ENCODE measurements around the gene TSPAN9.
A peak's percentile ranks its signal among the peaks of the same experiment; 100 is the strongest.

The TSPAN9 gene

DNA sequence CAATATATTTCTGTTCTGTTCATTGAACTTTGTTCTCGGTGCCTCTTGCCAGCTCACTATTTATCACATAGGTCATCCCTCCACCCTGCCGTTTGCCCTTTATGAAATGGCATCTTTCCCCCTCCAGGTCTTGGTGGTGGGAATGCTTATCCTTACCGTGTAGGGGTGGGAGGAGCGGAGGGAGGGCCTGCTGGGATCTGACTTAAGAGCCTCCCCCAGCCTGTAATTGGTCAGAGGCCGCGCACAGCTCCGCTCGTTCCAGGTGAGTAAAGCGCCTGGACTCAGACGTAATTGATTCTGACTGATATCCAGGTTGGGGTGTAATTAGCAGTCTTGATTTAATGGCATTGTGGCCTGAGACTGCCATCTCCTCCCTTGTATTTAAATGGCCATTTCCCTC, 185.3 kb downstream of the TSPAN9 start:
- no peak for DNase-seq

DNA sequence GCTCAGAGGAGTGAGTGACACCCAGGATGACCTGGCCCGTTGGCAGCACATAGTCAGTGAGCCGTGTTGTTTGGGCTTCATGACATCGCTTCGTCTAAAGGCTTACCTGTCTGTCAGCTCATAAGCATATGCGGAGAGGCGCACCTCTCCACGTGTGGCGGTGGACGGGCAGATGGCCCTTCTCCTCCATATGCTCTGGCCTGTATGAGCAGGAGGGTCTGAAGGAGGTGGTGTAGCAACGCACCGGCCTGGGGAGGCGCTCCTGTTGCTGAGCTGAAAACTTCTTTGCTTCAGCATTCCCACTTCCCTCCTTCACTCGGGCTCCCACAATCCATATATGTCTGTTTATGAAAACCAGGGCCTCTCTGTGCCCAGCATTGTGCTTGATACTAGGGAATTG, 186.1 kb downstream of the TSPAN9 start:
- no peak for DNase-seq

- no peak for DNase-seq
Measured at GRCh38 chr12:3263939-3264922, 187.1 kb downstream of the TSPAN9 start.

- no peak for DNase-seq
Measured at GRCh38 chr12:3265406-3265805, 188.2 kb downstream of the TSPAN9 start.

DNA sequence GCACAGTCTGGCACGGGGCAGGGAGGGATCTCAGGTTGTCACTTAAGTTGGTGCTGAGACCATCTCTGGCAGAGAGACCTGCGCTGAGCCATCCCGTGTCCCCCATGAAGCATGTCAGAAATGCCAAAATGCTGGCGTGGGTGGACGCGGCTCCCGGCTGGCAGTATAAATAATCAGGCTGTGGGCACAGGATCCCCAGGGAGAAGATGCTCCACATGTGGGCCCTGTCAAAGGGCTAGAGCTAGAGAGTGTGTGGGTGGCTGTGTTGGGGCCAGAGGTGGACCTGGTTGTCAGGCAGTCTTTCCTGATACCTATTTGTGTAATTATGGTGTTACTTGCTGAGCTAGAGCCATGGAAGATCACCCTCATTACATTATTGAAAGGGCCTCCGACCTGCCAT, 189.5 kb downstream of the TSPAN9 start:
- no peak for DNase-seq

DNA sequence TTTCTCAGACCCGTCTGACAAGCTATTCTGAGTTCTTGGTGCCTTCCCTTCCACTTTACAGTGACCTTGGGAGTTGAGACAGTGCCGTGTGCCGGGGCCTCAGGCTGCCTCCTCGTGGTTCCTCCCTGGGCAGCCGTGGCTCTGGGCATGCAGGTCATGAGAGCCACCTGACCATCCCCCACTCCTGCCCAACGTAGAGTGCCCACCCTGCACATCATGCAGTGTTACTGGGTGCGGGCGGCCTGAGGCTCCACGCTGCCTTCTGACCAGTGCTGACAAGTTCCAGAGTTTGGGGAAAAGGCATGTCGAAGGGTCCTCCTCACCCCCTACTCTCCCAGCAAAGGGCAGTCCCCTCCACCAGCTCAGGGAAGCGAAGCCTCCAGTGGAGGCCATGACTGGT, 190.5 kb downstream of the TSPAN9 start:
- no peak for DNase-seq

- no peak for DNase-seq
Measured at GRCh38 chr12:3269594-3269993, 192.4 kb downstream of the TSPAN9 start.

GRCh38 chr12:3271146-3271545, 194.0 kb downstream of the TSPAN9 start:
- DNase-seq: no peak

DNA sequence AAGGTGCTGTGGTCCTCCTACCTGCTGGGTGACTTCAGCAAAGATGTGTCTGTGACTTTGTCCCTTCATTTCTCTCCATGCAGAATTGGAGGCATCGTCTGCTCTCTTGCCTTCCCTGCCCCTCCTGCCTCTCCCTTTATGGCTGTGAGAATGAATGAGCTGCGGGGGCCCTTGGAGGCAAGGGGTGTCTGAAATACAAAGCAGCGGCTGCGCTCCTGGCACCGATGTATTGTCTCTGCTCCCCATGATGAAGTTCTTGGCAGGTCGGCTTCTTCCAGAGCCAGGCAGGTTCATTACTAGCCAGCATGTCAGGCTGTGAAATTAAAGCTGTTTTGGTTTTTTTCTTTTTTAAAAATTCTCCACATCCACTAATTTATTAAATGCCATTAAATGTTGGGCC, 194.5 kb downstream of the TSPAN9 start:
- DNase-seq: no peak

DNA sequence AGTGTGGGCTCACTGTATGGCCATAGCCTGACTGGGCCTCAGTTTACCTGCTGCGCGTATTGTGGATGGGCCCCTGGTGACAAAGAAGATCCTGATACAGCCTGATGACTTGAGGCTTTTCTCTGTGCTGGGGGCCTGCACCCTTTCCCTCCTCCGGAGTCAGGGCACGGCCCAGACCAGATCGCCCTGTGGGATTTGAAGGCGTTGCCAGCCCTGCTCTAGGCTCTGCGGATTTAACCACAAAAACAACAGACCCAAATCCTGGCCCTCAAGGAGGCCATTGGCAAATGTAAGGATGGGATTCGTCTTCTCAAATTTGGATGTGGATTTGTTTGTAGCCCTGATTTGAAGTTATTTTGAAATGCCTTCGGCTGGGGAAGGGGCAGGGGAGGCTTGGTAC, 195.8 kb downstream of the TSPAN9 start:
- no peak for DNase-seq

- DNase-seq: no peak
Measured at GRCh38 chr12:3273409-3273853, 196.3 kb downstream of the TSPAN9 start.

DNA sequence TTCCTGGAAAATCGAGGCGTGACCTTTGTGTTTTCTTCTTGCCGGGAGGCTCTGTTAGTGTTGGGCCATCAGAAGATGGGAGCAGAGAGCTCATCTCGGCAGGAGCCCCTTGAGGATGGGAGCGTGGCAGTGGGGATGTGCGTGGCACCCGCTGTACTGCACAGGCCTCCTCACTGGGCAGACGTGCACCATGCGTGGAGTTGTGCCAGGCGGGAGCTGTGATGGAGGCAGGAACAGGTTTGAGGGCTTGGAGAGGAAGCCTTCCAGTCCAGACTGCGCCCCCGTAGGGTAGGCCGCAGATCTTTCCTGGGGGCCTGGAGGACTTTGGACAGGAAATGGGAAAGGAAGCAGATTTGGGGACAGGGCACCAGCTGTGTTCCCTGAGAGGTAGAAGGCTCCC, 197.5 kb downstream of the TSPAN9 start:
- DNase-seq: no peak

DNA sequence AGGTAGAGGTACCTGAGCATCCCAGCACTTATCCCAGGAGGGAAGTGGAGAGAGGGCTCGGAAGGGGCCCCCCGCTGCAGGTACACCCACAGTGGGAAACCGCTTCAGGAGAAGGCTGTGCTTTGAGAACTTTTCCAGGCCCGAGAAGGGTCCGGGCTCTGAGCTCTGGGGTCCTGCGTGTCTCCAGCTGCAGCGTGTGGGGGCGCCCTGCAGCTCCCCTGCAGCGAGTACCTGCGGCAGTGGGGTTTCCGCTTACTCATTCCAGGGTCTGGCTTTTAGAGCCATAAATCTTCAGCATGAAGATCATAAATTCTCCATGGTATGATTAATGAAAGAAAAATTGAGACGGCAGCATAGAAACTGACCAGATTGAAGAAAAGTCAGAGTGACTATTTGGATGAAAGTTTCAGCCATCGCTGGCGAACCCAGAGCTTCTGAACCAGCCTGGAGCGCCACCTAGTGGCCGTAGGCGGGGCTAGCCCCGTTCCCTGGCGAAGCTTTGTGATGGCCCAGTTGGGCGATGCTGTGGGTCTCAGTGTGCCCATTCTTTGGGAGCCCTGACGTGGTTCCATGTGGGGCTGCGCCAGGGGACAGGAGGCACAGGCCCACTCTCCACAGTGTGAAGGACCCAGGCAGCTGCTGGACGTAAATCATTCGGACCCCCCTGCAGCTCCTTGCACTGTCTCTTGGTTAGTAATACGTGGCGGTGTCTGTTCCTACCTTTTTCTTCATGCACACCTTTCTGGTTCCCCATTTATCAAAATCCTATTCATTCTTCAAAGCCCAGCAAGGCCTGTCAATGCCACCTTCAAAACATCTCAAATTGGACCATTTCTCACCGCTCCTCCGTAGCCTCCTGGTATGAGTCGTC, 198.2 kb downstream of the TSPAN9 start:
- DNase-seq: peak; percentile 56

DNA sequence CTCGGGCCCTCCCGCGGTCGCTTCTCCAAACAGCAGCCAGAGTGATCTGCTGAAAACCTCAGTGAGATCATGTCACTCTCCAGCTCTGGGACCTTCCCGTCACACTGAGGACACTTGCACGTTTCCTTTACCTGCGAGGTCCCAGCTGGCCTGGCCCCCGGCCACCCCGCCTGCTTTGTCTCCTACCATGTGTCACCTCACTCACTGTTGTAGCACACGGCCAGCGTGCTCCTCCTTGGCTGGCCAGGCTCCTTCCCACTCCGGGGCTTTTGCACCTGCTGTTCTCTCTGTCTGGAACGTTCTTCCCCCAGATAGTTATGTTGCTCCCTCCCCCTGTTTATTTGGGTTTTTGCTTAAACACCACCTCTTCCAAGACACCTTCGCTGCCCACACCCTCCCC, 199.0 kb downstream of the TSPAN9 start:
- no peak for DNase-seq

DNA sequence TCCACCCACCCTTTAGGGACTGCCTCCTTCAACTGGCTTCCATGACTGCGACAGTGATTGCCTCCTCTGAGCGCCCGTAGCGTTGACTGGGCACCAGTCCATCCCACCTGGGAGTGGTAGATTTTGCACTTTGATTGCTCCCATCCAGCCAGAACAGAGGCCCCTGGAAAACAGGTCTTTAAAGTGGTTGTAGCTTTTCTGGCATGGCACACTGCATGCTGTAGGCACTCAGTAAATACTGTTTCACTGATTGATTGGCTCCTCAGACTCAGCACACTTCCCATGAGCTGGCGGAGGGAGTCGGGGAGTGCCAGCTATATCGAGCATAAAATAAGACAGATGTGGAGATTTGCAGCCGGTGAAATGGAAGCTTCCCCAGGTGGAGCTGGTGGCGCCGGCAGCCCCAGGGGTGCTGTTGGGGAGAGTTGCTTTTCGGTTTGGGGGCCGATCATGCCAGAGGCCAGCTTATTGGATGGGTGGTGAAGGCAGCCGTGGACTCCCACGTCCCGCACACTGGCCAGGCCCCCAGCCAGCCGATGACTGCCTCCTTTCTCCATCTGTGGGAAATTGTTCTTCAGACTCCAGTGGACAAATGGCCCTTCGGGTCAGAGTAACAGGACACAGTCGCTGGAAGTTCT, 200.2 kb downstream of the TSPAN9 start:
- no peak for DNase-seq

GRCh38 chr12:3278681-3279414, 201.7 kb downstream of the TSPAN9 start:
- DNase-seq: no peak

DNA sequence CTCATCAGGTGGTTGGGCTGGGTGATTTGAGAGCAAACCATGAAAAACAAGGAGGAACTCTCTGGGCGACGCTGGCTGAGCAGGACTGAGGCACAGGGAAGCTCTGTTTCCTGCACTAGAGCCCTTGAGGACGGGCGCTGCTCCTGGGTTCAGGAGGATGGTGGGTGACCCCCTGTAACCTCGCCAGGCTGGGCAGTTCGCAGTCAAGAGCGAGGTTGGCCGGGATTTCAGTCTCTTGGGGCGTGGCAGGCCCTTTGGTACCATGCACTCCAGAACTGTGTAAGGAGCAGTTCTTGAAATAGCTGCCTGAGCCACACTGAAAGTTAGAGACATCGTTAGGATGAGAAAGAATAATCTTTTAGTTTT, 202.2 kb downstream of the TSPAN9 start:
- DNase-seq: no peak

DNA sequence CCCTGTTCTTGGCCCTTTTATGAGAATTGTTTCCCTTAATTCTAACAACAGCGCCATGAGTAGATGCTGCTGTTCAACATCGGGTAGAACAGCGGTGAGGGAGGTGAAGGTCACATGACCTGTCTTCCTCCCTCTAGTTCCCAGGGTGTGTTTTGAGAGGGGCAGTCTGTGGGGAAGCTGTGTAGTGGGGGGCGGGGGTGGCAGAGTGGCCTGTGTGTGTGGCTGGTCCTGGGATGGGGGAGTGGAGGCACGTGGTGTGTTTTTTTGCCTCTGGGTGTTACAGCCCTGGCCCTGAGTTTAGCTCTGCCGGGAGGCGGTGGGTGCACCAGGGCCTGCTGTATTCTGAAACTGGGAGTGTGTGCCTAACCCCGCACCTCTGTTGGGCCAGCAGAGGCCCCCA, 202.7 kb downstream of the TSPAN9 start:
- DNase-seq: no peak

- no peak for DNase-seq
Measured at GRCh38 chr12:3280967-3281366, 203.8 kb downstream of the TSPAN9 start.

DNA sequence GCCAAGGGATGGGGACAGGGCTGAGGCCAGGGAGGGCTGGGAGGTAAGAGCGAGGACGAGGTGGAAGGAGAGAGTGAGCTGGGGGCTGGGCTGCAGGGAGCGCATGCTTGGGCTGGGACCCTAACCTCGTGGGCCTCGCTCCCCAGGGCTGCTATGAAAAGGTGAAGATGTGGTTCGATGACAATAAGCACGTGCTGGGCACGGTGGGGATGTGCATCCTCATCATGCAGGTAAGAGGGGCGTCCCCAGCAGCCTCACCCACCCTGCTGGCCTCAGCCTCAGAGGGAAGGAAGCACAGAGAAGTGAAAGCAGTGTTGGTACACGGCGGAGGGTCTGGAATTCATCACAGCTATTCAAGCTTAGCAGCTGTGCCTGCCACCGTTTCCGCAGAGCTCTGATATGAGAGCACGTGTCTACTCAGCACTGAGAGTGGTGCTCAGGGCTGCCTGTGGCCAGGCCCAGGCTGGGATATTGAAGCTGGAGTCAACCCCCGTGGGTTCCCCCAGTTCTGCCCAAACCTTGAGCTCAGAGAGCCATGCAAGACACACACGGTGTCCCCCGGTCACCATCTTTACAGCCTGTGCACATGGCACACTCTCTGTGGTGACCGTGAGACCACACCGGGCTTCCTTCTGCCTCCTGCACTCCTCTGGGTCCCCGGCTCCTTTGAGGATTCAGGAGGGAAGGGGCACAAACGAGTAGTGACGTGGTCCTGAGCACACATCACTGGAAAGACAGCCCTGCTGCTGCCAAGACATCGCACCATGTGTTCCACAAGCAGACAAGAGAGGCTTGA, 204.6 kb downstream of the TSPAN9 start:
- DNase-seq: no peak

- DNase-seq: no peak
Measured at GRCh38 chr12:3282384-3282670, 205.1 kb downstream of the TSPAN9 start.

GRCh38 chr12:3283137-3283680, 206.0 kb downstream of the TSPAN9 start:
- no peak for DNase-seq
